ENCODE data around the gene CHRM2.
A peak's percentile ranks its signal among the peaks of the same experiment; 100 is the strongest.

CHRM2 gene

DNA sequence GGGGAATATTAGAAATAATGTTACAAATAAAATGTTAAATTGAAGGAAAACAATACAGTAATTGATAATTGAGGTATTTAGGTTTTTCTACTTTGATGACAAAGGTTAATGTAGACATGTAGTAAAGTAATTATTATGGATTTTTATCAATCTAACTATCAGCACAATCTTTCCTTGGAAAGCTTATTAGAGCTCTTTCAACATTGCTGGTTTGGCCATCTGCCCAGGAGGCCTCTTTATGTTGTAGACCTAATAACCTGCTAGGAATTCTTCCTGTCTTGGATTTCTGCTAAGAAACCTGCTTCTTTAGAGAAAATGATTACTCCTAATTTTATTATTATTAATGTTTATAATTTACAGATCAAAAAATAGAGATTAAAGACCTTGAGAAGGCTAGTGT, 78.9 kb downstream of the CHRM2 start:
- no peak for TF ChIP-seq CTCF (IDR thresholded peaks at IDR 0.05; ENCODE audit: low read depth, low read length)
- peak; percentile 48 for DNase-seq (ENCODE audit: low read depth, low spot score)
- in situ Hi-C loops (cut with HindIII; ENCODE audit: low sequenced_read_pairs) = no loop called here

GRCh38 chr7:136950331-136950730, 81.9 kb downstream of the CHRM2 start:
- no peak overlapping the region for H3K4me3 ChIP-seq (ENCODE audit: low read depth, low read length)
- in situ Hi-C loops (cut with HindIII; ENCODE audit: low sequenced_read_pairs) = no loop called here
- TF ChIP-seq CTCF (IDR thresholded peaks at IDR 0.05; ENCODE audit: low read depth, low read length) = no peak
- no peak for DNase-seq (ENCODE audit: low read depth, low spot score)

More for the DNA sequence above, 78.9 kb downstream of the CHRM2 start:
- no peak overlapping the region for H3K4me3 ChIP-seq (ENCODE audit: low read depth, low read length)

DNA sequence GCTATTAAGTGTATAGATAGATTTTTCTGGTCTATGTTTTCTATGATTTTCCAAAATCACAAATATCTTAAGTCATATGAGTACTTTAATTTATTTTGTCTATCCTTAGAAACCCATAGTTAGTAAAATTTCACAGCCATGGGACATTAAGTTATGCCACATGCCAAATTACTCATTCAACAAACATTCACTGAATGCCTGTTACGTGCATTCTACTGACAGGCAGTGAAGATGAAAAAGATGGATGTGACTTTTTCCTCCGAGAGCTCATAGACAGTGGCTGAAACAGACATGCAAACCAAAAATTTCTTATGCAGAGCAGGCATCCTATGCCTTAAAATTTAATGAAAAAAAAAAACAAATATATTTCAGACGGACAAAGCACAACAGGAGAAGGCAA, 84.9 kb downstream of the CHRM2 start:
- DNase-seq (ENCODE audit: low read depth, low spot score) = peak; percentile 50
- in situ Hi-C loops (cut with HindIII; ENCODE audit: low sequenced_read_pairs) = no loop called here
- no peak for TF ChIP-seq CTCF (IDR thresholded peaks at IDR 0.05; ENCODE audit: low read depth, low read length)
- H3K4me3 ChIP-seq (ENCODE audit: low read depth, low read length) = no peak overlapping the region

- H3K4me3 ChIP-seq (ENCODE audit: low read depth, low read length) = no peak overlapping the region
- no peak for TF ChIP-seq CTCF (IDR thresholded peaks at IDR 0.05; ENCODE audit: low read depth, low read length)
- in situ Hi-C loops (cut with HindIII; ENCODE audit: low sequenced_read_pairs) = no loop called here
- peak; percentile 73 for DNase-seq (ENCODE audit: low read depth, low spot score)
Measured at GRCh38 chr7:136956232-136956631, 87.8 kb downstream of the CHRM2 start.

GRCh38 chr7:136956671-136957070, 88.2 kb downstream of the CHRM2 start:
- DNase-seq (ENCODE audit: low read depth, low spot score) = no peak
- in situ Hi-C loops (cut with HindIII; ENCODE audit: low sequenced_read_pairs) = no loop called here
- no peak for TF ChIP-seq CTCF (IDR thresholded peaks at IDR 0.05; ENCODE audit: low read depth, low read length)
- H3K4me3 ChIP-seq (ENCODE audit: low read depth, low read length) = no peak overlapping the region

GRCh38 chr7:136957391-136957790, 88.9 kb downstream of the CHRM2 start:
- TF ChIP-seq CTCF (IDR thresholded peaks at IDR 0.05; ENCODE audit: low read depth, low read length) = no peak
- DNase-seq (ENCODE audit: low read depth, low spot score) = peak; percentile 30
- no peak overlapping the region for H3K4me3 ChIP-seq (ENCODE audit: low read depth, low read length)

GRCh38 chr7:136958016-136958415, 89.6 kb downstream of the CHRM2 start:
- no peak overlapping the region for H3K4me3 ChIP-seq (ENCODE audit: low read depth, low read length)
- TF ChIP-seq CTCF (IDR thresholded peaks at IDR 0.05; ENCODE audit: low read depth, low read length) = no peak
- DNase-seq (ENCODE audit: low read depth, low spot score) = peak; percentile 14
- in situ Hi-C loops (cut with HindIII; ENCODE audit: low sequenced_read_pairs) = no loop called here

More at GRCh38 chr7:136957391-136957790, 88.9 kb downstream of the CHRM2 start:
- in situ Hi-C loops (cut with HindIII; ENCODE audit: low sequenced_read_pairs) = no loop called here
